NB4 (cell line): Measurements from ENCODE around the gene FAM184B.

Experiments used
- CTCF ChIP-seq: IDR thresholded peaks from one replicate; pipeline ENCODE4 v1.5.1; 2012; ENCODE audit warnings: low read depth, low read length
- POLR2A ChIP-seq: IDR thresholded peaks from 2 replicates; pipeline ENCODE4 v1.6.1; 2011; ENCODE audit warnings: mild to moderate bottlenecking; ENCODE audit not compliant: insufficient read length; ENCODE audit errors: extremely low read depth
- TF ChIP-seq, protein P1 (sequence below): IDR thresholded peaks from 2 replicates; pipeline ENCODE4 v1.6.1; 2011; ENCODE audit warnings: low read depth, low read length

DNA sequence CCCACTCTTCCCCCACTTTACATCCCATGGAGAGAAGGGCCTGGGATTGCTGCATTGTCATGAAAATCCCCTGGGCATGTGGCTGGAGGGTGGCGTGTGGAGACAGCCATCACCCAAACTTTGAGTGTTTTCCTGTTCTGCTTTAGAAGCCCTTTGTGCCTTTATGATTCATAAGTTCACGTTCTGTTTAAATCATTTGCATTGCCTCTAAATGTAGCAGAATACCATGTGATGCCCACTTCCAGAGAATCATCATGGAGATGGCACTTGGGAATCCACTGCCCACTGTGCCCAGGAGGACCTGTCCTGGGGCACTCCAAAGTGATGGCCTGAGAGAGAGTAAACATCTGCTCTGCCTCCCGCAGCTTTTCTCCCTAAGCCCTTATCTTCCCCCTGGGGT, 114.2 kb downstream of the FAM184B start:
- TF ChIP-seq, protein P1, sequence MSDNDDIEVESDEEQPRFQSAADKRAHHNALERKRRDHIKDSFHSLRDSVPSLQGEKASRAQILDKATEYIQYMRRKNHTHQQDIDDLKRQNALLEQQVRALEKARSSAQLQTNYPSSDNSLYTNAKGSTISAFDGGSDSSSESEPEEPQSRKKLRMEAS: no peak
- TF ChIP-seq CTCF (no peak), POLR2A (no peak)
